ENCODE measurements around the gene OS9. TPM values are rescaled to one million over a fixed set of nuclear protein-coding genes. Genes with fewer than 3 reads are reported as not detected.

OS9 gene
- total and polyA plus RNA-seq, 2 of the 4 experiments (the other 2 are of a cell fraction) = 159 to 272 TPM

GRCh38 chr12:57692500-57692899, 1.4 kb upstream of the OS9 start:
- no peak overlapping the region for H4K5ac ChIP-seq (ENCODE audit: low read depth, low read length)
- no peak overlapping the region for H3K27ac ChIP-seq (ENCODE audit: insufficient read depth, low read length)
- no peak overlapping the region for H2BK5ac ChIP-seq (ENCODE audit: low read depth, low read length, poor library complexity, severe bottlenecking)
- no peak overlapping the region for H4K91ac ChIP-seq (ENCODE audit: insufficient read depth, low read depth, low read length)
- no peak overlapping the region for H2AFZ ChIP-seq (replicated peaks; ENCODE audit: low read length, poor library complexity)
- H2BK20ac ChIP-seq (ENCODE audit: low read depth, low read length) = no peak overlapping the region
- TF ChIP-seq BHLHE40 (IDR thresholded peaks at IDR 0.05; ENCODE audit: low read depth, low read length) = no peak
- no peak for TF ChIP-seq MAFK (IDR thresholded peaks at IDR 0.05; ENCODE audit: low read depth, low read length)
- no peak for TF ChIP-seq ELK1 (IDR thresholded peaks at IDR 0.05; ENCODE audit: borderline replicate concordance, low read depth, low read length)
- TF ChIP-seq SMC3 (IDR thresholded peaks at IDR 0.05; ENCODE audit: low read depth, low read length) = no peak
- no peak for TF ChIP-seq RAD21 (IDR thresholded peaks at IDR 0.05; ENCODE audit: low read length)
- no peak for TF ChIP-seq RFX5 (IDR thresholded peaks at IDR 0.05; ENCODE audit: low read depth, low read length)
- TF ChIP-seq POLR2A (IDR thresholded peaks at IDR 0.05; ENCODE audit: low read depth, low read length) = no peak
- TF ChIP-seq USF2 (IDR thresholded peaks at IDR 0.05; ENCODE audit: low read depth, low read length) = no peak
- no peak for TF ChIP-seq NFE2L2 (IDR thresholded peaks at IDR 0.05; ENCODE audit: low read depth, low read length)
- H3K18ac ChIP-seq (ENCODE audit: low read depth, low read length) = no peak overlapping the region
- ChIA-PET CTCF (no interaction called here), POLR2A (ENCODE audit: unreplicated experiment) (no interaction called here)
- no peaks in the 10 kb centered on the region for H4K20me1 ChIP-seq (ENCODE audit: insufficient read depth, low read length)
- H3K9me1 ChIP-seq (ENCODE audit: insufficient read depth, low read length) = peaks cover 6% of the 10 kb centered on the region
- no peak overlapping the region for H3K14ac ChIP-seq (replicated peaks; ENCODE audit: low read depth, low read length)
- in situ Hi-C loops (cut with MboI; ENCODE audit: low sequenced_read_pairs) = no loop called here
- no peak for DNase-seq
- no peak overlapping the region for H3K23ac ChIP-seq (ENCODE audit: low read depth, low read length)
- peaks cover 12 to 21% of the 10 kb centered on the region in 2 experiments for H3K79me1 ChIP-seq (ENCODE audit: low read depth in 1 of 2, low read length in 2 of 2)
- no peak overlapping the region for H3K4me3 ChIP-seq (ENCODE audit: insufficient read depth, low read depth, low read length)
- 0 out of 2 replicates have a peak, but pooled peaks cover 3% of the 10 kb centered on the region for H3K4me1 ChIP-seq (ENCODE audit: control insufficient read depth, insufficient read depth, low read length)
- BruUV-seq (replicated peaks) = no TSS peak
- no peak overlapping the region for H2BK120ac ChIP-seq (ENCODE audit: low read depth, low read length)
- WGBS, 2 experiments (ENCODE audit: extremely low coverage in 2 of 2, insufficient read length in 1 of 2) = 73% methylated on average over 6 of the region's 15 CpGs; no CpG with 5 or more reads in 1 of the 2 experiments
- no peak overlapping the region for H2BK15ac ChIP-seq (ENCODE audit: low read depth, low read length)
- no peak overlapping the region for H3K56ac ChIP-seq (ENCODE audit: extremely low read depth, insufficient read depth, low read length)
- H3K27me3 ChIP-seq (ENCODE audit: control insufficient read depth, insufficient read depth, low read length) = no peaks in the 10 kb centered on the region
- no peak overlapping the region for H2AK9ac ChIP-seq (replicated peaks; ENCODE audit: low read depth, low read length, poor library complexity)
- no peaks in the 10 kb centered on the region for H3K9me3 ChIP-seq (ENCODE audit: control insufficient read depth, insufficient read depth, low read length)
- no peak overlapping the region for H2AK5ac ChIP-seq (ENCODE audit: low read depth, low read length)
- no peak for ATAC-seq (ENCODE audit: low read depth)
- dilution Hi-C loops (cut with HindIII; ENCODE audit: low sequenced_read_pairs, unreplicated experiment) = no loop called here
- no peak overlapping the region for H3K9ac ChIP-seq (ENCODE audit: low read depth, low read length)
- intact Hi-C loops (cut with micrococcal nuclease) = loop anchor here (2.0 to 5.0 kb wide), 3 partner anchors 60 to 235 kb away; partner anchors contain the start of genes B4GALNT1, GLI1 and INHBE
- no peak overlapping the region for H3K4me2 ChIP-seq (ENCODE audit: low read depth, low read length)
- H3K36me3 ChIP-seq (ENCODE audit: control insufficient read depth, insufficient read depth, low read length) = peaks cover 12% of the 10 kb centered on the region
- H3K4ac ChIP-seq (ENCODE audit: low read depth, low read length) = no peak overlapping the region
- no peak overlapping the region for H4K8ac ChIP-seq (ENCODE audit: low read depth in 2 of 2, low read length in 2 of 2)

Data from IMR-90 (cell line).